ENCODE data around the gene SEMA6A.

DNA sequence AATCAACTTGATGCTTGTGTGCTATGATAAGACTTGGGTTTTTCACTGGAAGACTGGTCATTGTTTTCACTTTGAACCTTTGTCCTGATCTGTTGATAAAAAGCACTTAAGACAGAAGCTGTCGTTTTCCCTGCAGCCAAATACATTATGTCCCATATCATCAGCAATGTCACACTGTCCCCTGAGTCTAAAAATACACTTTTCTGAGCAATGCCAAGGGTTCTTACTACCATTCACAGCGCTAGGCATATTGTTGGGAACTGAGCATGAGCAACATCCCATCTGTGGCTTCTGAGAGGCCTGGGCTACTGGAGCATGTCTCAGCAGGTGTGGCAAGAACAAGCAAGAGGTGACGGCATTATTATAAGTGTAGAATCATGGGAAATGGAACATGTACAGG is 81.8 kb downstream of the SEMA6A start:
- TF ChIP-seq, protein P1, sequence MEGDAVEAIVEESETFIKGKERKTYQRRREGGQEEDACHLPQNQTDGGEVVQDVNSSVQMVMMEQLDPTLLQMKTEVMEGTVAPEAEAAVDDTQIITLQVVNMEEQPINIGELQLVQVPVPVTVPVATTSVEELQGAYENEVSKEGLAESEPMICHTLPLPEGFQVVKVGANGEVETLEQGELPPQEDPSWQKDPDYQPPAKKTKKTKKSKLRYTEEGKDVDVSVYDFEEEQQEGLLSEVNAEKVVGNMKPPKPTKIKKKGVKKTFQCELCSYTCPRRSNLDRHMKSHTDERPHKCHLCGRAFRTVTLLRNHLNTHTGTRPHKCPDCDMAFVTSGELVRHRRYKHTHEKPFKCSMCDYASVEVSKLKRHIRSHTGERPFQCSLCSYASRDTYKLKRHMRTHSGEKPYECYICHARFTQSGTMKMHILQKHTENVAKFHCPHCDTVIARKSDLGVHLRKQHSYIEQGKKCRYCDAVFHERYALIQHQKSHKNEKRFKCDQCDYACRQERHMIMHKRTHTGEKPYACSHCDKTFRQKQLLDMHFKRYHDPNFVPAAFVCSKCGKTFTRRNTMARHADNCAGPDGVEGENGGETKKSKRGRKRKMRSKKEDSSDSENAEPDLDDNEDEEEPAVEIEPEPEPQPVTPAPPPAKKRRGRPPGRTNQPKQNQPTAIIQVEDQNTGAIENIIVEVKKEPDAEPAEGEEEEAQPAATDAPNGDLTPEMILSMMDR (IDR thresholded peaks at IDR 0.05) = no peak
- no peak for TF ChIP-seq POLR2A (IDR thresholded peaks at IDR 0.05)

Measured in right lobe of liver (tissue), 4 donors.